GM12801 (cell line): Measurements from ENCODE around the gene LZTS2.

Experiments used
- CTCF ChIP-seq: IDR thresholded peaks from one replicate; pipeline ENCODE4 v1.5.1; 2011; ENCODE audit warnings: control low read depth; ENCODE audit not compliant: insufficient read length; ENCODE audit errors: extremely low read depth

LZTS2 gene

DNA sequence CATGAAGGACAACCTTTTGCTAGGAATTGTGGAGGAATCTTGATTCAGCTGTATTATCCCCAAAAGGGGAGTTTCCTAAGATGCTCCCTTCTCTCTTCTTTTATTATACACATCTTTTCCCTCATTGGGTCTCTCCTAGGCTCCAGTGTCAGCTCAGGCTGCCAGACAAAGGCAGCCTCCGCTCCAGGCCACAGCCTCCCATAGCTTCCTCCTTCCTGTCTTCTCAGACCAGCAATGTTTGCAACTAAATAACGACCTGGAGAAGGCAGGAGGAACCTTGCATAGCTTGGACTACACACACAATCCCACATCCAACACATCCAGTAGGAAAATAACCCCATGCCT lies 43.7 kb downstream of the LZTS2 start:
- TF ChIP-seq CTCF: no peak

DNA sequence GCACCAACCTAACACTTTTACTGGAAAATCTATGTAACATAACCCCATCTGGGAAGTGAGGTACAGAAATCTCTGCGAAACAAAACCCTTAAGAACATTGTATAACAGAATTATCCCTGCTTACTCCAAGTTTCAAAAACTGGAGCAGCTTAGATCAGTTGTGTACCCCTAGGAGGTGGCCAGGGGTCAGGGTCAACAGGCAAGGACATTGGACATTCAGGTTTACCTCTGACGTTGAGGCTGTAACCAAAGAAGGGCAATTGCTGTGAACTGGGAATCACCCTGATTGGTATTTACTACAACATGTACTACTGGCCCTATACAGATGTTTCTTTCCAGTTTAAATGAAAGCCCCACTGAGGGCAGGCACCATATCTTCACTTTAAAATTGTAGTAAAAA lies 44.5 kb downstream of the LZTS2 start:
- TF ChIP-seq CTCF: no peak

DNA sequence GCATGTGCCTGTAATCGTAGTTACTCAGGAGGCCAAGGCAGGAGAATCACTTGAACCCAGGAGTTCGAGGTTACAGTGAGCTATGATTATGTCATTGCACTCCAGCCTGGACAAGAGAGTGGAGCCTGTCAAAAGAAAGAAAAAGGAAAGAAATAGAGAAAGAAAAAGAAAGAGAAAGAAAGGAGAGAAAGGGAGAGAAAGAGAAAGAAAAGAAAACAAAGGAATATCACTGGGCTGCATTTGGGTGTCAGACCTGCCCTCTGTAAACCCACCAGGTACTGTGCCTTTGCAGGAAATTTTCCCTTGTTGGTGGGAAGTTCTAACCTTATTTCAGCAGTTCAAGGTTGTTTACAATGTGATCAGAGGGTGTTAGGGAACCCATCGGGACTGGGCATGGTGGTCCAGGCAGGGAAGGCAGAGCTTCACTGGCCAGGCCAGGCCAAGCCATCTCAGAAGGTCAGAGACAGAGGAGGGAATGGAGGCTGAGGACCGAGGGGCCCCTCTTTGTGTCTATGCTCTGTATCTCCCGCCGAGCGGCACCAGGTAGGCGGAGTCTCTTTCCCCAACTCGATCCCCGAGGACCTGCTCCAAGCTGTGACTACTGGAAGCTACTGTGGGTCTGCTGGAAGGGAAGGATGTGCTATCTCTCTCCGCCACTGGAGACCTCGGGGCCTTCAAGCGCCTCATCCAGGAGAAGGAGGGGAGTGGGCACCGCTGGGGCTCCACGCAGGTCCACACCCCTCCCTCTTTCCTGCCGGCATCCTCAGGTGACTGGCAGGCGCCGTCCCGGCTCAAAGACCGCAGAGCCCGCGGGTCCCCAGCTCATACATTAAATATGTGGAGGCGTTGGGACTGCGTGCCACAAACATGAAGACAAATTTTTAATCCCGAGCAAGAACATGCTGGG lies 47.0 kb downstream of the LZTS2 start:
- TF ChIP-seq CTCF: no peak

- TF ChIP-seq CTCF: no peak
Observed at GRCh38 chr10:101047268-101047667, 47.7 kb downstream of the LZTS2 start.

- TF ChIP-seq CTCF: no peak
Observed at GRCh38 chr10:101047961-101048892, 48.6 kb downstream of the LZTS2 start.

- TF ChIP-seq CTCF: no peak
Observed at GRCh38 chr10:101050208-101051069, 50.8 kb downstream of the LZTS2 start.
